IPS DF 6.9 (cell line): ENCODE results near the gene IMMP2L.

Source experiments
- DNase-seq: peaks from one replicate; pipeline ENCODE4 v3.0.0-alpha.2; 2013; ENCODE audit warnings: low read depth, low spot score
- H3K27ac ChIP-seq: one replicate; pipeline ENCODE4 v1.5.1; 2013; ENCODE audit warnings: low read length, control low read depth
- H3K27me3 ChIP-seq: 2 replicates; pipeline ENCODE4 v1.6.1; 2013; ENCODE audit warnings: mild to moderate bottlenecking, low read length; ENCODE audit not compliant: control insufficient read depth, insufficient read depth
- H3K36me3 ChIP-seq: 2 replicates; pipeline ENCODE4 v1.6.1; 2013; ENCODE audit warnings: low read length; ENCODE audit not compliant: control insufficient read depth, insufficient read depth
- H3K4me1 ChIP-seq: 2 replicates; pipeline ENCODE4 v1.6.1; 2013; ENCODE audit warnings: low read length; ENCODE audit not compliant: control insufficient read depth, insufficient read depth
- H3K4me3 ChIP-seq: 2 replicates; pipeline ENCODE4 v1.5.1; 2013; ENCODE audit warnings: mild to moderate bottlenecking, low read length
- H3K9me3 ChIP-seq: 2 replicates; pipeline ENCODE4 v1.6.1; 2013; ENCODE audit warnings: low read length, inconsistent platforms; ENCODE audit not compliant: control insufficient read depth, insufficient read depth
- WGBS: extraction: QIAGEN DNeasy Blood & Tissue Kit; methylation state at CpG from one replicate; pipeline ENCODE4 v1.1.7; 2013; ENCODE audit warnings: mixed read lengths, missing lambda C conversion rate; ENCODE audit not compliant: insufficient read length, insufficient coverage; 5-methylcytosine and 5-hydroxymethylcytosine counted together

IMMP2L gene

GRCh38 chr7:110929480-110930249 lies 632.6 kb downstream of the IMMP2L start:
- H3K27ac ChIP-seq, result no peak overlapping the region
- no peaks in the 10 kb centered on the region for H3K27me3 ChIP-seq
- H3K4me1 ChIP-seq, result no peaks in the 10 kb centered on the region
- H3K4me3 ChIP-seq, result no peak overlapping the region
- H3K36me3 ChIP-seq, result no peaks in the 10 kb centered on the region
- no peaks in the 10 kb centered on the region for H3K9me3 ChIP-seq
- WGBS, result no CpG with 5 or more reads among the region's 5 CpGs
- no peak for DNase-seq

- H3K36me3 ChIP-seq, result no peaks in the 10 kb centered on the region
- H3K4me3 ChIP-seq, result no peak overlapping the region
- no peak overlapping the region for H3K27ac ChIP-seq
Measured at GRCh38 chr7:110922906-110923305, 639.4 kb downstream of the IMMP2L start.

GRCh38 chr7:110921595-110922151 lies 640.6 kb downstream of the IMMP2L start:
- H3K4me3 ChIP-seq, result no peak overlapping the region
- no peak overlapping the region for H3K27ac ChIP-seq
- no peaks in the 10 kb centered on the region for H3K4me1 ChIP-seq
- no peaks in the 10 kb centered on the region for H3K36me3 ChIP-seq
- H3K27me3 ChIP-seq, result no peaks in the 10 kb centered on the region
- DNase-seq, result no peak
- no peaks in the 10 kb centered on the region for H3K9me3 ChIP-seq

More at GRCh38 chr7:110922906-110923305, 639.4 kb downstream of the IMMP2L start:
- no peaks in the 10 kb centered on the region for H3K9me3 ChIP-seq
- H3K27me3 ChIP-seq, result no peaks in the 10 kb centered on the region
- no peaks in the 10 kb centered on the region for H3K4me1 ChIP-seq
- WGBS, result no CpG with 5 or more reads among the region's 3 CpGs
- no peak for DNase-seq

GRCh38 chr7:110918949-110919548 lies 643.2 kb downstream of the IMMP2L start:
- H3K4me1 ChIP-seq, result no peaks in the 10 kb centered on the region
- H3K9me3 ChIP-seq, result no peaks in the 10 kb centered on the region
- no CpG with 5 or more reads among the region's 2 CpGs for WGBS
- DNase-seq, result no peak
- H3K27me3 ChIP-seq, result no peaks in the 10 kb centered on the region
- H3K27ac ChIP-seq, result no peak overlapping the region
- no peaks in the 10 kb centered on the region for H3K36me3 ChIP-seq
- H3K4me3 ChIP-seq, result no peak overlapping the region

GRCh38 chr7:110914263-110914662 lies 648.0 kb downstream of the IMMP2L start:
- no CpG with 5 or more reads among the region's 2 CpGs for WGBS
- no peak overlapping the region for H3K4me3 ChIP-seq
- no peaks in the 10 kb centered on the region for H3K36me3 ChIP-seq
- H3K27ac ChIP-seq, result no peak overlapping the region
- H3K9me3 ChIP-seq, result no peaks in the 10 kb centered on the region
- no peak for DNase-seq
- no peaks in the 10 kb centered on the region for H3K27me3 ChIP-seq
- no peaks in the 10 kb centered on the region for H3K4me1 ChIP-seq

- H3K27ac ChIP-seq, result no peak overlapping the region
- no peaks in the 10 kb centered on the region for H3K36me3 ChIP-seq
- no peaks in the 10 kb centered on the region for H3K9me3 ChIP-seq
- DNase-seq, result no peak
- H3K27me3 ChIP-seq, result no peaks in the 10 kb centered on the region
- no CpG with 5 or more reads among the region's 2 CpGs for WGBS
- H3K4me3 ChIP-seq, result no peak overlapping the region
- no peaks in the 10 kb centered on the region for H3K4me1 ChIP-seq
Measured at GRCh38 chr7:110911632-110912031, 650.7 kb downstream of the IMMP2L start.

- H3K27ac ChIP-seq, result no peak overlapping the region
- no peaks in the 10 kb centered on the region for H3K4me1 ChIP-seq
- no peak for DNase-seq
- no peak overlapping the region for H3K4me3 ChIP-seq
- H3K27me3 ChIP-seq, result no peaks in the 10 kb centered on the region
- WGBS, result no CpG with 5 or more reads among the region's 3 CpGs
- H3K36me3 ChIP-seq, result no peaks in the 10 kb centered on the region
- no peaks in the 10 kb centered on the region for H3K9me3 ChIP-seq
Measured at GRCh38 chr7:110909117-110909516, 653.2 kb downstream of the IMMP2L start.

- Histone ChIP-seq H3K27me3 (no peaks in the 10 kb centered on the region), H3K4me3 (no peak overlapping the region), H3K27ac (no peak overlapping the region), H3K36me3 (no peaks in the 10 kb centered on the region), H3K4me1 (no peaks in the 10 kb centered on the region), H3K9me3 (no peaks in the 10 kb centered on the region)
- no peak for DNase-seq
- WGBS, result no CpG with 5 or more reads among the region's 4 CpGs
Measured at GRCh38 chr7:110905773-110906566, 656.3 kb downstream of the IMMP2L start.

GRCh38 chr7:110898516-110898915 lies 663.8 kb downstream of the IMMP2L start:
- Histone ChIP-seq H3K27ac (no peak overlapping the region), H3K4me3 (no peak overlapping the region), H3K36me3 (no peaks in the 10 kb centered on the region), H3K9me3 (no peaks in the 10 kb centered on the region), H3K27me3 (no peaks in the 10 kb centered on the region), H3K4me1 (no peaks in the 10 kb centered on the region)
- no peak for DNase-seq

GRCh38 chr7:110897538-110897937 lies 664.8 kb downstream of the IMMP2L start:
- no peak overlapping the region for H3K4me3 ChIP-seq
- no peak for DNase-seq
- no peaks in the 10 kb centered on the region for H3K36me3 ChIP-seq
- H3K27ac ChIP-seq, result no peak overlapping the region
- no peaks in the 10 kb centered on the region for H3K27me3 ChIP-seq
- H3K9me3 ChIP-seq, result no peaks in the 10 kb centered on the region
- H3K4me1 ChIP-seq, result no peaks in the 10 kb centered on the region
- no CpG with 5 or more reads among the region's 1 CpG for WGBS
